GM19043 (cell line): ENCODE results near the gene WDR13.

Experiments
- ATAC-seq: cut with Tn5 transposase; IDR thresholded peaks from one replicate; pipeline ENCODE4 v1.9.1; 2021; ENCODE audit warnings: low read depth; ENCODE audit not compliant: unreplicated experiment

The WDR13 gene

DNA sequence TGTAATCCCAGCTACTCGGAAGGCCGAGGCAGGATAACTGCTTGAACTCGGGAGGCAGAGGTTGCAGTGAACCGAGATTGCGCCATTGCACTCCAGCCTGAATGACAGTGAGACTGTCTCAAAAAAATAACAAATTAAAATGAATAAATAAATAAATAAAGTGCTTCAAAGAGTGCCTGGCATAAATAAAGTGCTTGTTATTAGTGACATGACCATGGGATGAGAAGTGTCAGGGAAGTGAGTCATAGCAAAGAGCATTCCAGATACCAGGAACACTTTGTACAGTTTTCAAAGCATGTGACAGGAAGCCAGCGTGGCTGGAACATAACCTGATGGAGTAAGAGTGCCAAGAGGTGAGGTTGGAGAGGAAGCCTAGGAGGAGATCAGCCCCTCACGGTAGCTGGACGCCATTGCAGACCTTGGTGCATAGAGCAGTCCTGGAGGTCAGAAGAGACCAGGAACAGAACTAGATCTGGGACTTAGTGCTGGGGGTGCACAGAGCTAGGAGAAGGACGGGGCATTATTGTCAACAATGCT lies 6.0 kb upstream of the WDR13 start:
- no peak for ATAC-seq

DNA sequence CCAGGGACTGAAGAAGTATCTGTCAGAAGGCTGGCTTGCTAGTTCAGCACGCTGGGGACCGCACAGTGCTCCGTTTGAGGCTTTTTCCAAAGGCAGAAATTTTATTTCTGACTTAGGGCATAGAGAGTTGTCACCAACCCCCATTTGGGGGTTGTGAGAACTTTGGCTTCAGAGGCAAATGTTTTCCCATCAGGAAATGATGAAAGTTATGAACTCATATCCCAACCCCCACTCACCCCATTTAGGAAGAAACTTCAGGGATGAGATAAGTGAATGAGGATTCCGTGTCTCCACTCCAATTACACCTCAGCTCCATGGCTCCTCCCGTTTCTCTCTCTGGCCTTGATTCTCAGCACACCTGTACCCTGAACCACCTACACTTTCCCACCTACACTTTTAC lies 4.3 kb upstream of the WDR13 start:
- no peak for ATAC-seq

DNA sequence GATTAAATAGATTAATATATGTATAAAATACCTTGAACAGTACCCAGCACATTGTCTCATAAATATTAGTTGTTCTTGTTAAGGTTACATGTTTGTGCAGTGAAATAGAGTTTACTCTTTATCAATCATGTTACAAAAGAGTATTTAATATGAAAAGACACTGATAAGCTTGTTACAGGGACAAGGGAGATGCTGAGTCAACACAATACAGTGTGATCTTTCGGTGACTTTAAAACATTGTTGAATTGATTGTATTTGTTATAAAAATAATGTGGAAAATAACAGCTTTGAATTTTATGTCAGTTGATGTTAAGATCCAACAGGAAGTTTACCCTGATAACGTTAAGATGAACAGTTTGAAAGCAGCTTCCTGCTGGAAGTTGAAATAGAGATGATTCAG lies 1.4 kb upstream of the WDR13 start:
- no peak for ATAC-seq

DNA sequence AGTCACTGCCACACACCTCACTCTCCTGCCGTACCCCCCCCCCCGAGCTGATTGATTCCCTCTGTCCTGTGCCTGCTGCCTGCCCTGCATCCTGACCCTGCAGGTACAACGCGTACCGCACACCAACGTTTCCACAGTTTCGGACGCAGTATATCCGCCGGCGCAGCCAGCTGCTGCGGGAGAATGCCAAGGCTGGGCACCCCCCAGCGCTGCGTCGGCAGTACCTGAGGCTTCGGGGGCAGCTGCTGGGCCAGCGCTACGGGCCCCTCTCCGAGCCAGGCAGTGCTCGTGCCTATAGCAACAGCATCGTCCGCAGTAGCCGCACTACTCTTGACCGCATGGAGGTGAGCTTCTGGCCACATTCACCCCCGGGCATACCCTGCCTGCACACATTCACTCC lies 1.3 kb downstream of the WDR13 start:
- ATAC-seq: no peak

DNA sequence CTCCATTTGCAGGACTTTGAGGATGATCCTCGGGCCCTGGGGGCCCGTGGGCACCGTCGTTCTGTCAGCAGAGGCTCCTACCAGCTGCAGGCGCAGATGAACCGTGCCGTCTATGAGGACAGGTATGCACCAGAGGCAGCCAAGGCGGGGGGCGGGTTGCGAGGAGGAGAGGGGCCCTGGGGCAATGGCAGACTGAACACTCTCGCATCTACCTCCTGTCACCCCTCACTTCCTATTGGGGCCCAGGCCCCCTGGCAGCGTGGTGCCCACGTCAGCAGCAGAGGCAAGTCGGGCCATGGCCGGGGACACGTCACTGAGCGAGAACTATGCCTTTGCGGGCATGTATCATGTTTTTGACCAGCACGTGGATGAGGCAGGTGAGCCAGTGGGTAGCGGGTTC lies 2.0 kb downstream of the WDR13 start:
- ATAC-seq: no peak

DNA sequence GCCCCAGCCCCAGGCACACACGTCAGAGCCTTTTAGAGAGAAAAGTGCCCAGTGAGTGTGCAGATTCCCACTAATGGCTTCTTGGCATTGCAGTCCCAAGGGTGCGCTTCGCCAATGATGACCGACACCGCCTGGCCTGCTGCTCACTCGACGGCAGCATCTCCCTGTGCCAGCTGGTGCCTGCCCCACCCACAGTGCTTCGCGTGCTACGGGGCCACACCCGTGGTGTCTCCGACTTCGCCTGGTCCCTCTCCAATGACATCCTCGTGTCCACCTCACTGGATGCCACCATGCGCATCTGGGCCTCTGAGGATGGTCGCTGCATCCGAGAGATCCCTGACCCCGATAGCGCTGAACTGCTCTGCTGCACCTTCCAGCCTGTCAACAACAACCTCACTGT lies 2.9 kb downstream of the WDR13 start:
- no peak for ATAC-seq

DNA sequence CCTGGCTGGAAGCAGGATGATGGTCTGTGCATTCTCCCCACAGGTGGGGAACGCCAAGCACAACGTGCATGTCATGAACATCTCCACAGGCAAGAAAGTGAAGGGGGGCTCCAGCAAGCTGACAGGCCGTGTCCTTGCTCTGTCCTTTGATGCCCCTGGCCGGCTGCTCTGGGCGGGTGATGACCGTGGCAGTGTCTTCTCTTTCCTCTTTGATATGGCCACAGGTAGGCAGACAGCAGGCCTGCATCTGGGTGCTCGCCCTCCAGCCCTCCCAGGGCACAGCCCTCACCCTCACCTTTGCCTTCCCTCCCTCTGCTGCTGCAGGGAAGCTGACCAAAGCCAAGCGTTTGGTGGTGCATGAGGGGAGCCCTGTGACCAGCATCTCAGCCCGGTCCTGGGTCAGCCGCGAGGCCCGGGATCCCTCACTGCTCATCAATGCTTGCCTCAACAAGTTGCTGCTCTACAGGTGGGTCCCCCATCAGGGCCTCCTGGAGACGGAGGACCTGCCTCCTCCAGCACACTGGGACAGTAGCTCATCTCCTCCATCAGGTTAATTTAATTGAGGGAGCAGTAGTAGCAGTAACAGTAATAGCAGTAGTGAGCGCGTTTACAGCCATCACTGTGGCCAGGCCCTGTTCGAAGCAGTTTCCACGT lies 4.6 kb downstream of the WDR13 start:
- ATAC-seq: no peak

DNA sequence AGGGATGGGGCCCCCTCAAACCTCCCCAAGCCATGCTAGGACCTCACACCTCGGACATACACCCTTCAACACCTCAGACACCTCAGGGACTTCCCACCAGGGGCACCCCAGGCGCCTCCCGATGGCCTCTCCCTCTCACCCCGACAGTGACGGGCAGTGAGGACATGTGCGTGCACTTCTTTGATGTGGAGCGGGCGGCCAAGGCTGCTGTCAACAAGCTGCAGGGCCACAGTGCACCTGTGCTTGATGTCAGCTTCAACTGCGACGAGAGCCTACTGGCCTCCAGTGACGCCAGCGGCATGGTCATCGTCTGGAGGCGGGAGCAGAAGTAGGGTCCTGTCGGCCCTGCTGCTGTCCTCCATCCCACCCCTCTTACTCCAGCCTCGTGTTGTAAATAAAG lies 7.4 kb downstream of the WDR13 start:
- ATAC-seq: no peak

DNA sequence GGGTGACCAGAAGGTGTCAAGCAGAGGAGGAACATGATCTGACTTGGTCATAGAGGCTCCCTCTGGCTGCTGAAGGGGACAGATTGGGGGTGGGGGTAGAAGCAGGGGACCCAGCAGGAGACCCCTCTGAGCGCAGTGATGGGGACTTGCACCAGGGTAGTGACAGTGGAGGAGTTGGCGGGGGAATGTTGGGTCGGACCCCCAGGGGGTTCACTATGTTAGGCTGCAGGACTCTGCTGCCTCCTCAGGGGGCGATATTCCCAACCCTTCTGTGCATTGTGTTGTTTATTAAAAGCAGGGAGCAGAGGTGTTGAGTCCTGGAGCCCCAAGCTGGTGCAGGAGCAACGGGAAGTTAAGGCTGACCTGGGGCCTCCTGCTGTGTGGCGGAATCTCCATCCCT lies 8.8 kb downstream of the WDR13 start:
- ATAC-seq: no peak

DNA sequence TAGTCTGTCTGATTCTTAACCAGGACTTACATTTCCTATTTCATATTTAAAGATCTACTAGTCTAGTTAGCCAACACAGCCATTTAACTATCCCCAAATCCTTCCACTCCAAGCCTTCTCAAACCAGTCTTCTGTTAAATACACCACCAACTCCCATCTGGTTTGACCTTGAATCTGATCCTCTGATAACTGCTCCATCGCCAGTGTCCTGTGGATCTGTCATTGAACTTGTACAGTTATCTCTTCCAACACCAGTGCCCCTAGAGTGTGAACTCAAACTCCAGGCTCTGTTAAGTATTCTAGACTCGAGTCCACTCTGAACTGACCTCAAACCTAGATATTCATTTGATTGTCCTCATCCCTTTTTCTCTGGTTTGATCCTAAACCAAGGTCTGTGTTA lies 14.4 kb downstream of the WDR13 start:
- no peak for ATAC-seq

DNA sequence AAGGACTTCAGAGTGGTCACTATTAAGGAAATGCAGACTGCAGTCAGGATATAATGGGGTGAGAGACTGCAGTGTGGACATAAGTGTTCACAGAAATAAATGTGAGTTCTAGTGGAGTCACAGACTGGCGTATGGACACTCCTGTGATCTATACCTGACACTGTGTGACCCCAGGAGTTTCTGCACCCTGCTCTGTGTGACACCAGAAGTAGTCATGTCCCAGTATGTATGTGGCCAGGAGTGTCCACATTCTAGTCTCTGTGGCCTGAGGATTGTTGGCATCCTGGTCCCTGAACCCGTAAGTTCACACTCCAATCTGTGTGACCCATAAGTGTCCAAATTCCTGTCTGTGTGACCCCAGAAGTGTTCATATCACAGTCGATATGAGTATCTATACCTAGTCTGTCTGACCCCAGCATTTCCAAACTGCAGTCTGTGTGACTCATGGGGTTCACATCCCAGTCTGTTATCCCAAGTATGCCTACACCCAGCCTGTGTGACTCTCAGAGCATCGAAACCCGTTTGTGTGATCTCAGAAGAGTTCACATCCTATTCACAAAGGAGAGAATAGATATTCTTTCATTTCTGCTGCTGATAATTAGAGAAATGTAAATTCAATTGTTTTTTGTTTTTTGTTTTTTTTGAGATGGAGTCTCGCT lies 16.3 kb downstream of the WDR13 start:
- no peak for ATAC-seq

DNA sequence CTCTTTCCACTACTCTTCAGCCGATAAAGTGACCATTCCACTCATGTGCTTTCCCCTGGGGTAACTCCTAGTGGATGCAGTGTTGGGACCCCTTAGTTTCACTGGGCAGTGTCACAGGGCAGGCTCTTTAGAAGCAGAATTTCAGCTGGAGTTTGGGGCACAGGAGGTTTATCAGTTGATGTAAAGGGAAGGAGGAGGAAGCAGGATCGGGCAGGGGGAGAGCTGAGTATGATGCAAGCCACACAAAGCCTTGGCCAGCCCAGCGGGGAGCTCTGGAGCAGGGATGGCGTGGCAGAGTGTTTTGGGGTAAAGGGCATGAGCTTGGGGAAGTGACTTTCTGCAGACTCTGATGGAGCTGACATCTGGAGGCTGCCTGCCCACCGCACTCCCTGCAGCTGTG lies 19.3 kb downstream of the WDR13 start:
- no peak for ATAC-seq

DNA sequence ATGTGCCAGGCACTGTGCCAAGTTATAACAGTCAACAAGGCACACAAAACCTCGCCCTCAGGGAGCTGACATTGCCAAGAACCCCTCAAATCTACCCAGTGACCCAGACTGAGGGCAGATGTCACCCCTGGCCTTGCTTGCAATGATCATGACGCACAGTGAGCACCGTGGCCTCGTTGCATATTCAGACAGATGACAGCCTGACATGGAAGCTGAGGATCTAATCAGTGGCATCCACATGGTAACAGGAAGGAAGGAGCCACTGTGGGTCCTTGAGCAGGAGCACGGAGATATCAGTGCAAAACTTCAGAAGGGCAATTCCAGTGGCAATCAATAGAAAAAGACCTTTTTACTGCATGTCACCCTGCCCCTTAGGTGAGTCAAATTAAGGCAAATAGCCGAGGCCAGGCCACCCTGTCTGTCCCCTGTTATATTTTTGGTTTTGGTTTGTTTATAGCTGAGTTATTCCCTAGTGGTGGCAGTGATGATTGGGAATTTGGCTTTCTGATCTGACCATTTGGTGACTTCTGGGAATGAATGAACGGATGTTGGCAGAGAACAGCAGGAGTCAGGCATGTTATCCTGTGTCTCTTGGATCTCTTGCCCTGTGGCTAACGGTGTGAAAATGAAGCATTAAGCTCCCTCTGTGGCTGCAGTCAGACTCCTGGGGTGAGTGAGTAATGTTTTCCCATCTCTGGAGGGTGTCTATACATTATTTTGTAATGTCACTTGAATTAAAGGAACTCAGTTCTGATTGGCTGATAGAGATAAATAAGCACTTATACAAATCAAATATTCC lies 20.4 kb downstream of the WDR13 start:
- no peak for ATAC-seq

DNA sequence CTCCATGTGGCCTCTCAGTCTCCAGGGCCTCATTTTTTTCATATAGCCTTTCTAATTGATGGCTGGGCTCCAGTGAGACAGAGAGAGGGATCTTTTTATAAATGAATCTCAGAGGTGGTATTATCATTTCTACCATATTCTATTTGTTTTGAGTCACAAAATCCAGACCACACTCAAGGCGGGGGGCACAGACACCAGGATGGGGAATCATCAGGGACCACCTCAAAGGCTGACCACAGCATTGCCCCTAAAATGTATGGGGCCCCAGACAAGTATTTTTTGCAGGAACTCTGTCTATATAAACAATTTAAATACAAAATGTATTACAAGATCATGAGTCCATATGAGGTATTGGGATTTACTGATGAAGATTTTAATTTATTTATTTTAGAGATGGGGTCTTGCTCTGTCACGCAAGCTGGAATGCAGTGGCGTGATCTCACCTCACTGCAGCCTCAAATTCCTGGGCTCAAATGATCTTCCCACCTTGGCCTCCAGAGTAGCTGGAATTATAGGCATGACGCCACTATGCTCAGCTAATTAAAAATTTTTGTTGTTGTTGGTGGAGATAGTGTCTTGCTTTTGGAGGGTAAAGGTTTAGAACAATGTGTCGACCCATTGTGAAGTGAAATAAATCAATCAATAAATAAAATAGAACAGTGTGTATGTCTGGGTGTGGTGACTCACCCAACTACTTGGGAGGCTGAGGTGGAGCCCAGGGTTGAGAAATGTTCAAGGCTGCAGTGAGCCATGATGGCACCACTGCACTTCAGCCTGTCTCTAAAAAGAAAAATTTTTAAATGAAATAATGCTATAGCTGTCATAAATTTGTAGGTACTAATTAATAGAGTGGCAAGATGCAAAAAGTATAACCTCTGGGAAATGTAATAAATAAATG lies 29.4 kb downstream of the WDR13 start:
- no peak for ATAC-seq

DNA sequence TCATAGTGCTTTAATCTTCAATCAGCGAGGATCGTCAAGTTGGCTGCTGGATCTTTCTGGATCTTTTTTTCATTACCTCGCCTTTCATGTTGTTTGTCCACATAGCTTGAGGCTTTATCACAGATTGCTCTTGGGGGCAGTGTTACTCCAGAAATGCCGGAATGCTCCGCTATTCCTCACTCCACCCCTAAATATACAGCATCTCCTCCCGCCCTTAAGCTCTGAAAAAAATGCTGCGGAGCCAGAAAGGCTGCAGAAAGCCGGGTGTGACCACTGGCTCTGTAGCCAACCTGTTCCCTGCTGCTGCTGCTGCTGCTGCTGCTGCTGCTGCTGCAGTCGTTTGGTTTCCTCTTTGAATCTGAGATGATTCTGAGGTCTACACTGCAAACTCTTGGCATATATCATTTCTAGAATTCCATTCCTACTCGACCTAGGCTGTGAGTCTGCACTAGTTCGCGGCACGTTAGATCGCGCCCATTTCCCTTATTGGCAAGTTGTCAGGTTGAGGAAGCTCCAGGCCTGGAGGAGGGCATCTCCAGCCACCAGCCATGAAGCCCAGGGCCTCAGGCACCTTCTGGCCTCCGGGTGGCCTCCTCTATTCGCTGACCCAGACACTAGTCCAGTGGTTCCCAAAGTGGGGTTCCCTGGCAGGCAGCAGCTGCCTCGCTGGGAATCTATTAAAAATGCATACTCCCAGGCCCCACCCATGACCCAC lies 34.2 kb downstream of the WDR13 start:
- no peak for ATAC-seq

DNA sequence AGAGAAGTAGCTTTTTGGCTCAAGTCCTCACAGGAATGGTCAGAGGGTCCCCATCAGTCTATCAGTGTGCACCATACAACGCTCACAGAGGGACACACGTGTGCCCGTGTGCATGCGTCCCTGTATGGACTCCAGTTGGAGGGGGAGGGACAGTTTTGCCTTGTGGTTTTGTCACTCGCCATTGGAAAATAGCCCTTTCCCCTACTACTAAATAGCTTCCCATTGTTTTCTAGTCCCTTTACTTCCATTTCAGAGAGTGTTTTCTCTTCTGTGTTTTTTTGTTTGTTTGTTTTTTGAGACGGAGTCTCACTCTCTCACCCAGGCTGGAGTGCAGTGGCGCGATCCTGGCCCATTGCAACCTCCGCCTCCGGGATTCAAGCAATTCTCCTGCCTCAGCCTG lies 34.9 kb downstream of the WDR13 start:
- no peak for ATAC-seq

DNA sequence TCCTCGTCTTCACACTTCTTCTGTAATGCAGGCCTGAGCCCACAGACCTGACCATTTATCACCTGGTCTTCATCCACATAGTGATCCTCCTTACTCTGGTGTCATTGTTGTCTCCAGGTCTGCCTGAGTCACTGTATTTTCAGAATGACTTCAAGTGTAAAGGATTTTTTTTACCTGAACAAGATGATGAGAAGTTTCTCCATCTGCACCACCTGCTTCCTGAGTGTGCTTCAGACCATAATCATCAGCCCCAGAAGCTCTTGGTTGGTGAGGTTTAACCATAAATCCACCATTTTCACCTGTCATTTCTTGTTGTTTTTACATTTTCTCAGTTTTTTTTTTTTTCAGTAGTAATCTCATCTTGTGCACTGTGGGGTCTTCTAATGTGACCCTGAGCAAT lies 39.0 kb downstream of the WDR13 start:
- no peak for ATAC-seq

DNA sequence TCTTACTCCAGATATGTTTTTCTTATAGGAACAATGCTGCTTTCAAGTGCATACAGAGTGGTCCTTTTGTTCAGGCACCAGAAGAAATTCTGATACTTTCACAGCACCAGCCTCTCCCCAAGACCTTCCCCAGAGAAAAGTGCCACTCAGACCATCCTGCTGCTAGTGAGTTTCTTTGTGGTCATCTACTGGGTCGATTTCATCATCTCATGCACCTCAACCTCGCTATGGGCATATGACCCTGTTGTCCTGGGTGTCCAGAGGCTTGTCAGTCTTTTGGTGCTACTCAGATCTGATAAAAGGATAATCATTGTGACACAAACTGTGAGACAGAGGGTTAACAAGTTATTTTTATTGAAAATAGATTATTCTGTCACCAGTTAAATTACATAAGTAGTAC lies 39.5 kb downstream of the WDR13 start:
- no peak for ATAC-seq

DNA sequence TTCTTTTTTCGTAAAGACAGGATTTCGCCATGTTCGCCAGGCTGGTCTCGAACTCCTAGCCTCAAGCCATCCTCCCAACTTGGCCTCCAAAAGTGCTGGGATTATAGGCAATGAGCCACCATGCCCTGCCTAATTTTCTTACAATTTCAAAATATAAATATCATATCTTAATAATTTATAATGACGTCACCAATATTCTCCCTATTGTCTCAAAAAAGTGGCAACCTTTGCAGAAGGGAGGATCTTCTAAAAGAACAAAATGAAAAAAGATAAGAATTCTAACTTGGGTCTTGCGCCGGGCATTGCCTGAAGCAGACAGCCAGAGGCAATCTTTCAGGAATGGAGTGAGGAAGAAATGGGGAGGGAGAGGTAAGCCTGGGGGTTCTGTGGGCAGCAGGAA lies 48.4 kb downstream of the WDR13 start:
- no peak for ATAC-seq

DNA sequence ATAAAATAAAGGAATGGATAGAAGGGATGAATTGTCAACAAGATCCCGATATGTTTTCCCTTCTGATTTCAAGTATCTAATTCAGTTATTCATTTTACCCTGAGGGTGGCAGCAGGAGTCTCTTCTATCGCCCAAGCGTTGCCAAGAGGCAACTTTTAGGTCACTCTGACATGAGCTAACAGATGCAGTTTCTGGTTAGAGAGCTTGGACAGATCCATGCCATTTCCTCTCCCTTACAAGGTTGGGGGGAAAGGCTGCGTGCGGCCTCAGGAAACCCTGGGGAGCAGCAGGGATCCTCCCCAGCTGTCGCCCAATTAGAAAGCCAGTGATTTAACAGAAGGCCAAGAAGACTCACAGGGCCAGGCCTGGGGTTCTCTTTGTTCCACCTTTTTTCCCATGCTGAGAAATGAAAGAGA lies 51.1 kb downstream of the WDR13 start:
- no peak for ATAC-seq
